GM21737 (cell line): Measurements from ENCODE around the gene CXCR6.

Source experiments
- ATAC-seq: cut with Tn5 transposase; IDR thresholded peaks from one replicate; pipeline ENCODE4 v1.9.1; 2021; ENCODE audit warnings: mild to moderate bottlenecking, moderate library complexity; ENCODE audit not compliant: unreplicated experiment

The CXCR6 gene

DNA sequence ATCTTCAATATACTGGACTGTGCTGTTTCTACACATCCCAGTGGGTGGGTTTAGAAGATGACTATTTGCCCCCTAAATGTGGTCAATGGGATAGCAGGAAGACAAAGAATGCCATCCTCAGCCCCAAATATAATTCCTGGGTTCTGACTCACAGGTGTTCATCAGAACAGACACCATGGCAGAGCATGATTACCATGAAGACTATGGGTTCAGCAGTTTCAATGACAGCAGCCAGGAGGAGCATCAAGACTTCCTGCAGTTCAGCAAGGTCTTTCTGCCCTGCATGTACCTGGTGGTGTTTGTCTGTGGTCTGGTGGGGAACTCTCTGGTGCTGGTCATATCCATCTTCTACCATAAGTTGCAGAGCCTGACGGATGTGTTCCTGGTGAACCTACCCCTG is 3.0 kb downstream of the CXCR6 start:
- ATAC-seq, result no peak

DNA sequence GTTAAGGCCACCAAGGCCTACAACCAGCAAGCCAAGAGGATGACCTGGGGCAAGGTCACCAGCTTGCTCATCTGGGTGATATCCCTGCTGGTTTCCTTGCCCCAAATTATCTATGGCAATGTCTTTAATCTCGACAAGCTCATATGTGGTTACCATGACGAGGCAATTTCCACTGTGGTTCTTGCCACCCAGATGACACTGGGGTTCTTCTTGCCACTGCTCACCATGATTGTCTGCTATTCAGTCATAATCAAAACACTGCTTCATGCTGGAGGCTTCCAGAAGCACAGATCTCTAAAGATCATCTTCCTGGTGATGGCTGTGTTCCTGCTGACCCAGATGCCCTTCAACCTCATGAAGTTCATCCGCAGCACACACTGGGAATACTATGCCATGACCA is 3.6 kb downstream of the CXCR6 start:
- ATAC-seq, result no peak

- no peak for ATAC-seq
Observed at GRCh38 chr3:45947361-45947760, 4.1 kb downstream of the CXCR6 start.

GRCh38 chr3:45948311-45948781 is 5.1 kb downstream of the CXCR6 start:
- no peak for ATAC-seq

DNA sequence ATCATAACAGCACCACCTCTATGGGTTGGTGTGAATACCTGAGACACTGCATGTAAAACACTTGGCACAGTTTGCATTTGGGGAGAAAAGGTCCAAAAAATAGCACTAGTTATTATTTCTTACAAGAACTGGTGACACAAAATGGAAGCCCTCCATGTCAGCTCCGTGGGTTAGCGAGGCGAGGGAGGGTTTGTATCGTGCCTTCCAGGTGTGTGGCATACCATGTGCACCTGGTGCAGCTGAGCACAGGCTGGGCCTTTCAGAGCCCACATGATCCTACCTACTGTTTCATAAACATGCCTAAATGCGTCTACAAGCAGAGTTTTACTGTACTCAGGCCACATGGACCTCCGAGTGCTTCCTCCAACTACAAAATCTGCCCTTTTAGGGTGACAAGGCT is 5.6 kb downstream of the CXCR6 start:
- no peak for ATAC-seq

DNA sequence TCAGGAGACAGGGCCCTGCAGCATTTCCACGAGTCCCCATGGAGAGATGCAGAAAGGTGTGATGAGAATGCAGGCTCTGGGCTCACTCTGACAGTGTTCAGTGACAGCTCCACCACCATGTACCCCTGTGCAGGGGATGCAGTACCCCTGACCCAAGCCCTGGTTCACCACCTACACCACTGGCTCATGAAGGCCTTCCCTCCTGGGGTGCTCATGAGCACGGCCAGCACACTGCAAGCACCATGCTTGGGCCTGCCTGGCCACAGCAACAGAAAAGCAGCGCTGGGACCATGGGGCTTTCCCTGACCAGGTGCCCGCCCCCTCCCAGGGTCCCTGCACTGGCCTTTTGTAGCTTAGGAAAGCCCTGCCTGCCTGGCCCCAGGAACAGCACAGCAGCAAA is 6.2 kb downstream of the CXCR6 start:
- no peak for ATAC-seq

- no peak for ATAC-seq
Observed at GRCh38 chr3:45950131-45950530, 6.9 kb downstream of the CXCR6 start.

DNA sequence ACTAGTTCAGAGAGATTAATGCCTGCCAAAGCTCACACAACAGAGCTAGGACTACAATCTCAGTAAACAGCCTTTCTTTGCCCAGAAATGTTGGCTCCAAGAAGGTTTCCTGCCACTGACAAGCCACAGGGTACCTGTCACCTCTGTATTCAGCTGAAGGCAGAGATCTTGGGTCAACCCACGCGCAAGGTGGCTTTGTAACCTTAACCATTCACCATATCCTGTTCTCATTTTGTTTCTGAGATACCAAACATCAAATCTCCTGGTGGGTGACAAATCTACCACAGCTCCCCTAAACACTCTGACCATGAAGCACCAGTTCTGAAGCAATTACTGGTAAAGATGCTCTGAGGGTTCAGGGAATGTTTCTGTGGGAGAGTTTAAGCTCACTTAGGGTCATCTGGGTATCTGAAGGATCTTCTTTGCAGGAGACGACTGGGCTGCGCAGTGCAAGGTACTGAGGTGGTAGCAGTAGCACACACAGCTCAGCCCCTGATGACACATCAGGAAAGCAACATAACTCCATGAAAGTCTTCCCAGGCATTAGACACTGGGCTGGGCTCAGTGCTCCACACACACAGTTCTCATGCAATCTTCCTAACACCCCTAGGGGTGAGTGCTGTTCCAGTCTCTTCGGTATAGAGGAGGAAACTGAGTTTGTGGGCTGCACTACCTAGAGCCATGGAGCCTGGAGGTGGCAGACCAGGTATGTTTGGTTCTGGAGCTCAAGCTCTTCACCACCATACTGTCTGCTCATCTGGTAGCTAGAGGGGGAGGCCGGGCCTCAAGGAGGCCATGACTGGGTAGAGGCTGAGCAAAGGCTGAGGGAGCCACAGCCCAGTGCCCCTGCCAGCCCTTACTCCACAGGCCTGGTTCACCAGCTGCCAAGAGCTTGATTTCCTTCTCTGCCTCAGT is 7.7 kb downstream of the CXCR6 start:
- ATAC-seq, result no peak

DNA sequence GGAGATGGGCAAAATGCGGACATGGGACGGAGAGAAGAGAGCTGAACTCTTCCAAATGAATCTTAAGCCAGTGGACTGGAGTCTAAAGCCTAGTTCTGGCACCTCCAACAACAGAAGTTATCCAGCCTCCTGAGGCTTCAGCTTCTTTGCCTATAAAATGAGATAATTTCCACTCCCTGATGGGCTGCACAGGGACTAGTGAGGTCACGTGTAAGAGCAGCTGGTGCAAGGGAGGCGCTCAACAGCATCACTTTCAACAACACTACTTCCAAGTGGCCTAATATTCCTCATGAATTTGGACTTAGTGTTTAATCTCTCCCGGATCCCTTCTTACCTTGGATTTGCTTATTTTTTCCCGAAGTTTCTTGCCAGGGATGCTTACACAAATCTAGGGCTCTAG is 8.7 kb downstream of the CXCR6 start:
- ATAC-seq, result no peak

DNA sequence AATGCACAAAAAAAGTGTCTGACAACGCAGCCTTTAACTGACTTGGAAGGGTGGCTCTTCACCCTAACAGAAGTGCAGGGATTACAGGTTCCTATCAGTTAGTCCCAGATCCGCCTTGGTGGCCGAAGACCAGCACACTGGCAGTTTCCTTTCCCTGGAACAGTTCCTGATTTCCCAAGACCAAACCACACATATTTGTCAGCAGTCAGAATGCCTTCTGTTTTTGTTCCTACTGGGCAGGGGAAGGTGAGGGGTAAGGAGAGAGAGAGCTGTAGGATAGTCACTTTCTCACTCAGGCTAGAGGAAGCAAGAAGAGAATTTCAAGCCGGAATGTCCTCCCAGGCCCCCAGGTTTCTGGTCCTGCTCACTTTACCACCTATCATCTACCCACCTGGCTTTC is 9.2 kb downstream of the CXCR6 start:
- no peak for ATAC-seq

DNA sequence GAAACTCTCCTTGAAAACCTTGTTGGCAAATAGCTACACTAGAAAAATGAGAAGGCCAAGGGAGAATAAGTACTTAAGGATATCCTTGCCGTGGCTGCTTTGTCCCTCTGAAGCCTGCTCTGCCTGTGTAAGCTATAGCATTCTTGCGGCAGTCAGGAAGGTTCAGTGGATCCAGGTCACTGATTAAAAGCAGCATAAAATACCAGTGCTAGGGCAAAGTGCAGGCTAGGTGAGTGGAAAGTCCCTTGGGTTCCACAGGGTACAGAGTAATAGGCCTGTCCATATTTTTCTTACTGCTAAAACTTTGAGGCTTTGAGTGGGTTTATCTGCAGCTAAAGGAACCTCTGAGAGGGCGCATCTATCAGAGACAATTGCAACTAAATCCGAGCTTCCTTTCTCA is 10.3 kb downstream of the CXCR6 start:
- no peak for ATAC-seq

- no peak for ATAC-seq
Observed at GRCh38 chr3:45954306-45954705, 11.0 kb downstream of the CXCR6 start.

GRCh38 chr3:45955017-45955647 is 11.9 kb downstream of the CXCR6 start:
- no peak for ATAC-seq

- ATAC-seq, result no peak
Observed at GRCh38 chr3:45955706-45956105, 12.4 kb downstream of the CXCR6 start.

DNA sequence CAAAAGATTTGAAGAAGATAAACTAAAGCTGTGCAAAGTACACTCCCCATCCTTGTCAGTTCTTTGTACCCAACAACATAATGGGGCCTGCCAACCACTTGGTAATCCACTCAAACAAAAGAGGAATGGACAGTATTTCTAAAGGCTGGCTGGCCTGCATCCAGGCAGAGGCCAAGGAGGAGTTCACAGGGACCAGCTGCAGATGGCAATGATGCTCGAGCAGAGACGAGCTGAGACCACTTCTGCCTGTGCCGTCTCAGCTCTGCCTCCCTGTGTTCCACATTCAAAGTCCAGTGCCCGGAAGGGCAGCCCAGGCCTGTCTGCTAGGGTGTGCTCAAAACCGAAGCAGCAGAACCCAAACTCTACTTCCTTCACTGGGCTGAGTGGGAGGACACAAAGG is 14.3 kb downstream of the CXCR6 start:
- no peak for ATAC-seq

DNA sequence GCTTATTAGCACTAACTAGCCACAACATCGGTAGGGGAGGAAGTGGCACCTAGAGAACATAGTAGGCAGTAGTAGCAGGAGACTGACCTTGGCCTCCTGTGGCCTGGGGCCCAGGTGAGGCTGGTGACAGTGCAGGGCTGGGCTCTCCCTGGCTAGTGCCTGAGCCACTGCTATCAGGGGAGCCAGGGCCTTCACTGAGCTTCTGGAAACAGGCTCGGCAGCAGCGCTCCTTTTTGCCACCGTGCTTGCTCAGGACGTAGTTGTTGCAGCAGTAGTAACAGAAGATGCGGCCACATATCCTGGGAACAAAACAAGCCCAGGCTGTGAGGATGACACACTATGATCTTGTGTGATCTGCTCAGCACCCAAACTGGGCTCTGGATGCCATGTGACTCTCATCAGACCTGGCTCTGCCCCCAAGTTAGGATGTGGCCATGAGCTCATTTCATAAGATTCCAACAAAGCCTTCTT is 15.1 kb downstream of the CXCR6 start:
- no peak for ATAC-seq

- ATAC-seq, result no peak
Observed at GRCh38 chr3:45959201-45959600, 15.9 kb downstream of the CXCR6 start.

DNA sequence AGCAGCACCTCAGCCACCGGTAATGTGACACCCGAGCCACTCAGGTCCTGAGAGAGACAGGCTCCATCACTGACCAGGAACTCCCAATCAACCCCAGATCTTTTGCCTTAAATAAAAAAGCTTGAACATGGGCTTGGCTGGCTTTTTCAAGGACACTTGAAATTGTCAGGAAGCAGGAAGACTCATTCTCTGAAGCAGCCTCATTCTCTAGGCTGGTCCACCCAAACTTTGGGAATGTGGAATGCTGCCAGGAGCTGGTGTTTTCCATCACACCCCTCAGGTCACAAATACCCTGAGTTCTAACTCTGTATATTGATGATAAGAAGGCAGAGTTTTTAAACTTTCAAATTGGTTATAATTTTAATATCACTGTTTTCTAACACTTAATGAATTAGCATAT is 17.0 kb downstream of the CXCR6 start:
- ATAC-seq, result no peak

- ATAC-seq, result no peak
Observed at GRCh38 chr3:45962033-45962432, 18.8 kb downstream of the CXCR6 start.

GRCh38 chr3:45964139-45964538 is 20.9 kb downstream of the CXCR6 start:
- ATAC-seq, result no peak

- ATAC-seq, result no peak
Observed at GRCh38 chr3:45965253-45965652, 22.0 kb downstream of the CXCR6 start.

GRCh38 chr3:45965653-45966052 is 22.4 kb downstream of the CXCR6 start:
- ATAC-seq, result no peak
